ENCODE results near the gene POMC.
A peak's percentile ranks its signal among the peaks of the same experiment; 100 is the strongest.
"Not testable (repeated sequence)": the region's sequence is repeated elsewhere in the genome, so short reads cannot be mapped to it uniquely, and the experiment has no call there.

The POMC gene

DNA sequence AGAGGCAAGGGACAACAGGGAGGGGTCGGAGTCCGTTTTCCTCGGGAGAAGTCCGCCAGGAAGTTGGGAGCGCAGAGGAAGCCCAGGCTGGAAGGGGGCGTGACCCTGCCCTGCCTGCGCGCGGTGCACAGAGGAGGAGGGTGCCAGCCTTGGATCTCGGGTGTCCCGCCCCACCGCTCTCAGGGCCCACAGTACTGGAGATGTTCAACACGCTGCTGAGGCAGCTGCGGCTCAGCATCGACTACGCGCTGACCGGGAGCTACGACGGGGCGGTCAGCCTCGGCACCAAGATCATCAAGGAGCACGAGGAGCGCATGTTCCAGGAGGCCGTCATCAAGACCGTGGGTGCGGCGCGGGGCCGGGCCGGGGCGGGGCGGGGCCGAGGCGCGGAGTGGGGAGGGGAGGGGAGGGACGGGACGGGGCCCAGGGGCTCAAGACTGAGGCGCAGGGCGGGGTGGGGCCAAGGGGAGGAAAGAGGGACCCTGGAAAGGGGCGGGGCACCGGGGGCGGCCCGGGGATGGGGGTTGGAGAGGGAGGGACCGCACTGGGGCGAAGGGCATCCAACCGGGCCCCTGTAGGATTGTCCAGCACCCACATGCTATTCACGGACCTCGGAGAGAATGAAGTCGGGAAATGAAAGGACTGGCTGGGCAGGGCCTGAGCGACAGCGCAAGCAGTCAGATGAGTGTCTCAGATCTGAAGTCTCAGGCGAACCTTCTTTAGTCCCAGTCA lies 36.6 kb downstream of the POMC start:
- peak; percentile 4 for DNase-seq

DNA sequence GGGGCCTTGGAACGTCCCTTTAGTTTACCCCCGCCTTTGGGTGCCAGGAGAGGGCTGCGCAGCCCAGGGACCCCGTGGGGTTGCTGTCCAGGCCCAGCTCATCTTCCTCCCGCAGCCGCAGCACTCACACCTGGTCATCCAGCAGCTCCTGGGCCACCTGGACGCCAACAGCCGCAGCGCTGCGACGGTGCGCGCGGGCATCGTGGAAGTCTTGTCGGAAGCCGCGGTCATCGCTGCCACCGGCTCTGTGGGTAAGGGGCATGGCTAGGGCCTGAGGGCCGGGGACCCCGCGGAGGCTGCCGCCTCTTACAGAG lies 37.2 kb downstream of the POMC start:
- no peak for DNase-seq

DNA sequence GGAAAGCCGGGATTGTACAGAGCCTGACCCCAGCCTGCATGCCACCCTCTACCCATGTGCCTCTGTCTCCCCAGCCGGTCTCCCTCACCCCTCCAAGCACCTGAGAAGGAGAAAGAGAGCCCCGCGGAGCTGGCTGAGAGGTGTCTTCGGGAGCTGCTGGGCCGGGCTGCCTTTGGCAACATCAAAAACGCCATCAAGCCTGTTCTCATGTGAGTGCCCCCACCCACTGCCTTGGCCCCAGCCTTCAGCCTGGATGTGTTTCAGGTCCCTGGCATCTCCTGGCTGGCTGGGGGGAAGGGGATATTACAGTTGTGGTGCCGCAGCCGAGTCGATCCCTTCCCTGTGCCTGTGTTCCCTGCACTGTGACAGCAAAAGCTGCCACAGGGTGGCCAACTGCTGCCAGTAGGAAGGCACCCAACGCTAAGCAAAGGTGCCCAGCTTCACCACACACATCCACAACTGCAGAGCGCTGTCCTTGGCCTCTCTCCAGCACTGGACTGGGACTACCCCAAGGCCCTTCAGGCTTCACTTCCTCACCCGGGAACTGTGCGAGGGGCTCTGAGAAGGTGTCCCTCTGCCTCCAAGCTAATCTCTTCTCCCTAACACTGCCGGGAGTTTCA lies 38.4 kb downstream of the POMC start:
- DNase-seq, result no peak

DNA sequence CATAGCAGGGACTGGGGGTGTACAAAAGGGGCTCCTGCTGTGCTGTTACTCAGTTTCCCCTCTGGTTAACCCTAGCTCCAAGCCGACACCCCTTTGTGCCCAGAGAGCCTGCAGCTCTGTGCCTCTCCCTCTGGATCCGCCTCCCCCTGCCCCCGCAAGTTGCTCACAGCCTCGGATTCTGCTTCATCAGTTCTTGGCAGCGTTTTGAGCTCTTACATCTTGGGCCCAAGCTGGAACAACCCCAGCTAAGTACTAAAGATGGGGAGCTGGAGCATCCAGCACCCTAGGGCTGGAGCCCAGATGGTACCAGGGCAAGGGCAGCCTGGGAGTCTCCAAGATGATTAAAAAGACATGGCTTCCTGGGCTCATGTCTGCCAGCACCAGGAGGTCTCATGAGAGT lies 40.7 kb downstream of the POMC start:
- DNase-seq, result no peak

DNA sequence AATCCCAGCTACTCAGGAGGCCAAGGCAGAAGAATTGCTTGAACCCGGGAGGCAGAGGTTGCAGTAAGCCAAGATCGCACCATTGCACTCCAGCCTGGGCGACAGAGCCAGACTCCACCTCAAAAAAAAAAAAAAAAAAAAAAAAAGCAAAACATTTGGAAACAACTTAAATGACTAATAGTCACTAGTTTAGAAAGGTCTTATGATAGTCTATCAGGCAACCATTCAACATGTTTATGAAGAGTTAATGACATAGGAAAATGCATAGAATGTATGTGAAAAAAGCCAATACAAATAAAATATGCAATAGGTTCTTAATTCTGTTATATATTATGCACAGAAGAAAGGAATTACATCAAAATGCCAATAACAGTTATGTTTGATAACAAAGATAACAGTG lies 41.3 kb downstream of the POMC start:
- DNase-seq, result not testable (repeated sequence)

DNA sequence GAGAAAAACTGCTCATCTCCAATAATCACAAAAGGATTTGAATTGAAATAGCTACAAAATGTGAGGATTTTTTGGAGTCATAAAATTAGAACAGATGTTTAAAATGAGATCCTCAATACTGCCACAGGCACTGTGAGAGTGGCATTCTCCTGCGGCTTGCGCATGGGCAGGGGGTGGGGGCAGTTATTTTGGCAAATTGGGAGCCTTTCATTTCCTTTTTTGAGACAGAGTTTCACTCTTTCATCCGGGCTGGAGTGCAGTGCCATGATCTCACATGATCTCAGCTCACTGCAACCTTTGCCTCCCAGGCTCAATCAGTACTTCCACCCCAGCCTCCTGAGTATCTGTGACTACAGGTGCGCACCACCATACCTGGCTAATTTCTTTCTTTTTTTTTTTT lies 42.4 kb downstream of the POMC start:
- no peak for DNase-seq

DNA sequence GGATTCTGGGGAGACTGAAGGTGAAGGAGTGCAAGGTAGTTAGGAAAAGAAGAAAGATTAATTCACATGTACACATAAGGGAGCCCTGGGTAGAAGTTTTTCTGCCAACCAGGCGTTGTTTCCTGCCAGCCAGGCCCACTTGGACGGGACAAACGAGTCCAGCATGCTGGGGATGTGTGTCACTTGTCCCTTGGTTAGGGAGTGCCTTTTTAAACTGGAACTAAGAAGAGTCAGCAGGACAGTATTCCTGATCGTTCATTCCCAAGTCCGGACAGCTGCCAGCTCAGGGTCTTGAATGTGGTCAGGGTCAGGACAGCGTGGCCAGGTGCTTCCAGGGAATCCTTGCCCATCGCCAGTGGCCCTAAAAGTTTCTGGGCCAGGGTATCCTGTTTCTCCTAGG lies 43.2 kb downstream of the POMC start:
- DNase-seq, result no peak

DNA sequence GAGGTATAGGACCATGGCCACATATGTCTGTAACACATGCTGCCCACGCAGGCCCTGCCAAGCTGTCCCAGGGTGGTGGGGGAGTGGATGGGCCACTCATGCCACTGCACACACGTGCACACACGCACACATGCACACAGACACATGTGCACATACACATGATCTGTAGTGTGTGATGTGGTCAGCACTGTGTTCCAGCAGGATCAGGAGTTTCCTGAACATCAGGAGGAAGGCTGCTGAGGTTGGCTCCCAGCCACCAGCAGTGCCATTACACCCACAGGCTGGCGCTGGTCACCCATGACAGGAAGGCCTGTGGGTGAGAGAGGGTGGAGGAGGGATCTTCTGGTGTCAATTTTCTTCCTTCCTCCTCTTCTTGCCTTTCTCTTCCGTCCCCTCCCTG lies 44.7 kb downstream of the POMC start:
- DNase-seq, result no peak

- no peak for DNase-seq
These were observed 46.0 kb downstream of the POMC start for GRCh38 chr2:25122367-25122766.

DNA sequence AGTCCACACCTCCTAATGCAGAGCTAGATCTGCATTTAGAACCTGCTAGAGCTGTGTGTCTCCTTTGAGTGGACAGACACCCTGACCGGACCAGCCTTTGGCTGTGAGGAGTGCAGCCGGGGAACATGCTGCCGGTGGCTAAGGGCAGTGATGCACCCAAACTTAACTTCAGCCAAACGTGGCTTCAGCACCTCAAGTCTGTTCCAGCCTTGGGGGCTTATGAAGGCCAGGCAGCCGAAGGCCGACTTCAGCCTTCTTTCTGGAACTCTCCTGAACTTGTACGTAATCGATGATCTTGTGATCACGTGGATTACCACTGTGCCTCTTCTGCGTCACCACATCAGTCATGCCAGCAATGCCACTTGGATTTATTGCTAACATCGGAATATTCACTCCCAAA lies 49.1 kb downstream of the POMC start:
- DNase-seq, result no peak

DNA sequence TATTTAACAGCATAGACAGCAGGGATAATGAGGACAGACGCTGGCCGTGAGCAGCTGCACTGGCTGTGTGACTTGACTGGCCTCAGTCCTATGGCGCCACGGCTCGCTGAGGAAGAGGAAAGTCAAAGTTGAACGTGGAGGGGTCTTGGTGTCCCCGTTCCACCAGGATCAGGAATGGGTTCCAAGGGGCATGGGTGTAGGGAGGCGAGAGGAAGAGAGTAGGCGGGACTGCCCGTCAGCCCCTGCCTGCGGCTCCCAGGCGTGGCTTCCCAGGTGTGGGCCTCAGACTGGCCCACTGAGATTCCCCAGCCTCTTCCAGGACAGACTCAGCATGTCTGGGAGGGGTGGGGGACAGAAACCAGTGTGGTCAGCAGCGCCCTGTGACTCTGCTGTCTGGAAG lies 51.4 kb downstream of the POMC start:
- DNase-seq, result no peak

DNA sequence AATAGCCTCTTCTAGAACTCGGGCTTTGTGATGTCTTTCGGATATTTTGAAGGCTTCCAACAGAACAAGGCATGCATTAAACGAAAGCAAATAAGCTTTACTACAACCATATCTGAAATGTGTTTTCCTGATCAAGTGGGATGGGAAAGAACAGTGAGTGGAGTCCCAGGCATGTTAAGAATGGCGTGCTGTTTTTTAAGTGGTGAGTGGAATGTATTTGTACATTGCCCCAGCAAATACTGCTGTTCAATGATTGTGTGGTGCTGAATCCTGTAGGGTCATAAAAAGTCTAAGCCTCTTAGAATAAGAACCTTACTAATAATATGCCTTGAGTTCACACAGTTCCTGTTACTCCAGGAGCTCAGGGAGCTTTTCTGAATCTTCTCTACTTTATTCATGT lies 52.5 kb downstream of the POMC start:
- DNase-seq, result no peak

- no peak for DNase-seq
These were observed 53.0 kb downstream of the POMC start for GRCh38 chr2:25115249-25115883.

DNA sequence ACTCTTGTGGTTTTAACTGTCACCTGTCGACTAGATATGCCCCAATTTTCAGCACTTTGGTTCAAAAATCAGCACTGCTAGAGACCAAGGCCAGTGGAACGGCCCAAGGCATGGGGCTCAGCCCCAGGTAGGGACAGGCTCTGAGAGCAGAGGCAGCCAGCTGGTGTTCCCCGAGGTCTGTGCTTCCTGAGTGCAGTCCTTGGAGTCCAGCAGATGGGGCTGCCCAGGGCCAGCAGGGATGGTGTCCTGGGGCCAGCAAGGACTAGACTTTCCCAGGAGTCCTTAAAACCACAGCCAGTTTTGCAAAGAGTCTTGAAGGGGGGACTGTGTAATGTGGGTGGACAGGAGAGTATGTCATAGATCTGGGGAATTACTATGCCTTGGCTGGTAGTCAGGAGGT lies 56.3 kb downstream of the POMC start:
- no peak for DNase-seq

All from activated T-cell treated with anti-CD3 and anti-CD28 coated beads for 4 hours (primary cell).